HG03045 (cell line): ENCODE measurements around the gene SPON1.
"Not testable (repeated sequence)": the region's sequence is repeated elsewhere in the genome, so short reads cannot be mapped to it uniquely, and the experiment has no call there.

Source experiments
- ATAC-seq: cut with Tn5 transposase; IDR thresholded peaks from one replicate; pipeline ENCODE4 v1.9.1; 2021; ENCODE audit warnings: mild to moderate bottlenecking, moderate library complexity; ENCODE audit not compliant: unreplicated experiment

Gene SPON1

DNA sequence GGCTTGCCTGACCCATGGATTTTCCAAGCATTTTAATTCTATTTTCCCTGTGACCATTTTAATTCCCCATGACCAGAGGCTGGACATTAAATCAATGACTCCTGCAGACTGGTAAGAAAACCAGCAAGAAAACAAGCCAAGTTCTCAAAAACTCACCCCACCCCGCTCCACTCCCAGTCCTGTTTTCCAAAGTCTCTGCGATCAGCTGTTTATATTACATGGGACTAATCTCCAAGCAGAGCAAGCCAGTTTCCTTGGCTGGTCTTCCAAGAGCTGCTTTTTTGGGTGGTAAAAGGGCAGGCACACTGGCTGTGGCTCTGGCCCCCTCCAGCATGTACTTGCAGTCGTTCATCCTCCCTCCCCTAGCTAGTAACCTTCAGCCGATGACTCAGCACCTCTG, 298.5 kb downstream of the SPON1 start:
- no peak for ATAC-seq

DNA sequence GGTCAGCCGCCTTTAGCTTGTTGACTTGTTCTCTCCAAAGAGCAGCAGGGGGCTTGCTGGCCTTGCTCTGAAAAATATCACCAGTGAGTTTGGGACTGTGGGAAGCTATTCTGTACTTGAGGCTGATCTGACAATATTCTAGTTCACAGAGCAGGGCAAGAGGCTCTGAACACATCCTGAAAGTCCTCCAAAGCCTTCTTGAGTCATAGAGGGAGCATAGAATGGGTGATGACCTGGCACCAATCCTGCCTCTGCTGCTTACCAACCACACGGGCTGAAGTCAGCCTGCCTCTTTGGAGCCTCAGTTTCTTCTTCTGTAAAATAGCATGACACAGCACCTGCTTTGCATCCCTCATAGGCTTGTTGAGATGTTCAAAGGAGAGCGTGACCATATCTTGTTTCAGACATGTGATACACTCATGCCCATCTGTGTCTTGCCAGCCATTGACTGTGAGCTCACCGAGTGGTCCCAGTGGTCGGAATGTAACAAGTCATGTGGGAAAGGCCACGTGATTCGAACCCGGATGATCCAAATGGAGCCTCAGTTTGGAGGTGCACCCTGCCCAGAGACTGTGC, 299.8 kb downstream of the SPON1 start:
- ATAC-seq: no peak

DNA sequence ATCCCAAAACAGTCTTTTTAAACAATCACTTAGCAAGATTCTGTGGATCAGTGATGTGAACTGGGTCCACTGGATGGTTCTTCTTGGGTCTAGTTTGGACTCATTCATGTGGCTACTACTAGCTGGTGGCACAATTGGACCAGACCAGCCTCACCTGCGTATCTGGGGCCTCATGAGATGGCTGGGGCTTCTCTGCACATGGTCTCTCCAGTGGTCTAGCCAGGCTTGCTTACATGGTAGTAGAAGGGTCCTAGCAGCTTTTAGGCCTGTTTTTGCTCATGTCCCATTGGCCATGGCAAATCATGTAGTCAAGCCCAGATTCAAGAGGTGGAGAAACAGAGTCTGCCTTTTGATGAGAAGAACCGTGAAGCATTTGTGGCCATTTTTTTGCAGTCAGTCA, 302.4 kb downstream of the SPON1 start:
- no peak for ATAC-seq

DNA sequence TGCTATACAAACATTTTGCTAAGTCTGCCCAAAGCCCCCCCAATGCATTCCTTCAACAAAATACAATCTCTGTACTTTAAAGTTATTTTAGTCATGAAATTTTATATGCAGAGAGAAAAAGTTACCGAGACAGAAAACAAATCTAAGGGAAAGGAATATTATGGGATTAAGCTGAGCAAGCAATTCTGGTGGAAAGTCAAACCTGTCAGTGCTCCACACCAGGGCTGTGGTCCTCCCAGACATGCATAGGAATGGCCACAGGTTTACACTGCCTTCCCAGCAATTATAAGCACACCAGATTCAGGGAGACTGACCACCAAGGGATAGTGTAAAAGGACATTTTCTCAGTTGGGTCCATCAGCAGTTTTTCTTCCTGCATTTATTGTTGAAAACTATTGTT, 304.1 kb downstream of the SPON1 start:
- no peak for ATAC-seq

DNA sequence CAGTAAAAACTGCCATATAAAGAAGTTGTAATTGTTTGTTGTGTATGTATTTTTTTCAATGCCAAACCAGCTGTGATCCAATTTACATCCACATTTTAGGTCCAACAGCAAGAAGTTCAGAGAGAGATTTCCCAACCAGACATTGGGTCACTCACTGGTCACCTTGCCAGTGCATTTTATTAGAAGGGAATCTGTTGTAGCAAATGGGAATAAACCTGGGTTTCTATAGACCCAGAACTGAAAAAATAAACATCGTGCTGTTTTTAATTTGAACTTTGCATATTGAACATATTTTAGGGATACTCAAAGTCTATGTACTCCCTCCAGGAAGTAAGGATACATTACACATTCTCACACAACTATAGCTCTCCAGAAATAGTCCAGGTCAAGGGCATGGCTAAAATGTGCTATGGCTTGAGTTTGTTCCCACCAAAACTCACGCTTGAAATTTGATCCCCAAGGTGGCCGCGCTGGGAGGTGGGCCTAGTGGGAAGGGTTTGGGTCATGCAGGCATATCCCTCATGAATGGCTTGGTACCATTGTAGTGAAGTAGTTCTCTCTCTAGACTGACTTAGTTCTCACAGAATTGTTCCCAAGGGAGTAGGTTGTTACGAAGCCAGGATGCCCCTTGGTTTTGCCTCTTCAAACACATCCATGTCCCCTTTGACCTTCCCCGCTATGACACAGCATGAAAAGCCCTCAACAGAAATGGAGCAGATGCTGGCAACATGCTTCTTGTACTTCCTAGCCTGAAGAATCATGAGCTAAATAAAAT, 305.5 kb downstream of the SPON1 start:
- ATAC-seq: no peak

DNA sequence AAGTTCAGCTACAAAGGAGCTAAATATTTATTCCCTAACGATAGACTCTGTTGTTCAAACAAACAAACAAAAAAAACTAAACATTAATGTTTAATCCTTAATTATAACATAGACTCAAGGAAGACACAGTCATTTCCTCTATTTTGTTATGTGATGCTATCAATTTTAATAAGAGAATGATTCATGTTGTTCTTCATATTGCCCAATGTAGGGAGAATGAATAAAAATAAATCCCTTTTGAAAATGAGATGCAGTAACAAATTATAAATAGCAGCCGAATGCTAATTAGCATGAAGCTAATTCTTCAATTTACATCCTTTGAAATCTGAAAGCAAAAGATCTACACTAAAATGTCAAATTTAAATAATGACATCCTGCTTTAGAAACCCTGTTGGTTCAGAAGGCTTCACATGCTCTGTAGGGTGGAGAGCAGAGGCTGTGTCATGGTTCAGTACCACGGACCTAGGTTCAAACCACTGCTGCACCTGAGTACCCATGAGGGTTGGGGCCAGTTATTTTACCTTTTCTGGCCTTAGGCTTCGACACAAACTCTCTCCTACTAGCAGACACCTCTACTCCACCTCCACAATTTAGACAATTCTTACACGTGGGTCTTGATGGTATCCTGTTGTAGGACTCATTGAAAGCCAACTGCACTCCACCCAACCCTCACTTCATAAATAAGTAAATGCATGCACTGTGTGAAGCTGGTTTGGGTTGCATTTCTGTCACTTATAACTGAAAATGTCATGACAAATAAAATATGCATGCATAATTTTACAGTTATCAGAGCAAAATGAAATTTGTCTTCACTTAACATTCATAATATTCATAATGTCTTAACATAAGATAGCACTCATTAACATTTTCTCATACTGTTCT, 307.4 kb downstream of the SPON1 start:
- ATAC-seq: no peak

DNA sequence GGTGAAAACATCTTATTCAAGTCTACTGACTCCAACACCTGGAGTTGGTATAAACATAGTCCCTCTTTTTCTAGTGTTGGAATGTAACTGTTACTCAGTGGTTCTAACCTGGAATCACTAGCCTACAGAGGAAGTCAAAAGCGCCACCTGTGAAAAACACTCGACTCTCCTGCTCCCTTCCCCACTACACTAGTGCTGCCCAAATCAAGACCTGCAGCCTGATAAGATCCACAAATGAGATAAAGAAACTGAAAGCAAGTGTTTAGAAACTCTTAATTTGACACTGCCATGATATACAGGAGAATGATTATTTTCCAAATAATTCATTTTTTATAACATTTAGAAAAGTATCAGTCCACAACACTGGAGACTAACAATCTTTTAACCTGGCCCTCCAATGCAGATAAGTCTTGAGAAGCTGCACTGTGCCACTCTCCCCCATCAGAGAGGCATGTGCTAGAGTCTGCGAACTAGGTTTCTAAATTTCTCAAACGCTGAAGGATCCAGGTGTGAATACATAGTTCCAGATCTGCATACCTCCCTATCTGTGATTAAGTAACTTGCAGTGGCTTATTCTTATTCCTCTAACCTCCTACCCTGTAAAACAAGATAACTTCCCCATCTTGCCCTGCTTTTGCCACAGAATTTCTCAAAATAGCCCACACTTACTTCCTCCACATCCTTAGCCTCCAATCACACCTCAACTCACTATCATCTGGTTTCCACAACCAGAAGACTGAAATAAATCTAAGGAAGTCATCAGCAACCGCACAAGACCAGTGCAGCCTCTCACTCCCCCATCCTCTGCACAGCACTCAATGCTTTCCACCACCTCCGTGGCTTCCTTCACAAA, 308.4 kb downstream of the SPON1 start:
- peak; percentile 48 for ATAC-seq

DNA sequence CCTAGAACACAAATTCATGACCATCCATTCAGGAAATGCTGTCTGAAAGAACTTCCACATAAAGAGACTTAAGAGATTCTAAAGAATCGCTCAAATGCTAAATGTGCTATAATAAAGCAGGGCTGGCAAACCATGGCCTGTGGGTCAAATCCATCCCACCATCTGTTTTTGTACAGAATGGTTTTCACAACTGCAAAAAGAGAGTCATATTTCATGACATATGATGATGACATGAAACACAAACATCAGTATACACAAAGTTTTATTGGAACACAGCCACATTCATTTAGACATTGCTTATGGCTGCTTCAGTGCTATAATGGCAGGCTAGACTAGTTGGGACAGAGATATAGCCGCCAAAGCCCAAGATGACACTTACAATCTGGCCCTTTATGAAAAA, 311.4 kb downstream of the SPON1 start:
- ATAC-seq: no peak

DNA sequence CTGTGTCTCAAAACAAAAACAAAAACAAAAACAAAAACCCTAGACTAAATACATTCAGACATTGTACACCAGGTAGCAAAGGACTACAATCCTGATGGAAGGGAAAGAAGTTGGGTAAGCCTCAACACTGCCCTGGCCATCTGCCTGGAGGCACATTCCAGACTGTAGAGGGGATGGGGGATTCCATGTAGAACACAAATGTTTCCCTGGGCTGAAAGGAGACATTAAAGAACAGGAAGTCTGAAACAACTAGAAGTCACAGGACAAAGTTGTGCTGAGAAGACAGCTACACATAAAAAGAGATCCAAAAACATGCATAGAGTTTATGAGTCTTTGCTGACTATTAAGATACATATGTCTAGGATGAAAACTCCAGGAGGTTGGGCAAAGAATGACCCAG, 312.6 kb downstream of the SPON1 start:
- no peak for ATAC-seq

DNA sequence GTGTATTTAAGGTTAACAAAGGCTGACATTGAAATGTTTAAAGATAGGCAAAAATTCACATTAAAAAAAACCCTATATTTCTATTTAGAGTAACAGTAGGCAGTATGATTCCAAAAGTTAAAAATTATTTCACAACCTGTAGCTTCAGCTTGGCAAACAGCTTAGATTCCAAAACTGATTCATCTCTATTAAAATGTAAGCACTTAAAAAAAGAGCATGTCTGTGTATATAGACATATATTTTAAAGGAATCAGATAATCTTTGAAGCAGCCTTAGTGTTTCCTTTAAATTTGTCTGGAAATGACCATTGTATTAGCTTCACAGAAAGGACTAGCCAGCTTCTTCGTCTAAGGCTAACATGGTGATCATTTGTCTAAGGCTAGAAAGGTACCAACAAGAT, 316.3 kb downstream of the SPON1 start:
- not testable (repeated sequence) for ATAC-seq

DNA sequence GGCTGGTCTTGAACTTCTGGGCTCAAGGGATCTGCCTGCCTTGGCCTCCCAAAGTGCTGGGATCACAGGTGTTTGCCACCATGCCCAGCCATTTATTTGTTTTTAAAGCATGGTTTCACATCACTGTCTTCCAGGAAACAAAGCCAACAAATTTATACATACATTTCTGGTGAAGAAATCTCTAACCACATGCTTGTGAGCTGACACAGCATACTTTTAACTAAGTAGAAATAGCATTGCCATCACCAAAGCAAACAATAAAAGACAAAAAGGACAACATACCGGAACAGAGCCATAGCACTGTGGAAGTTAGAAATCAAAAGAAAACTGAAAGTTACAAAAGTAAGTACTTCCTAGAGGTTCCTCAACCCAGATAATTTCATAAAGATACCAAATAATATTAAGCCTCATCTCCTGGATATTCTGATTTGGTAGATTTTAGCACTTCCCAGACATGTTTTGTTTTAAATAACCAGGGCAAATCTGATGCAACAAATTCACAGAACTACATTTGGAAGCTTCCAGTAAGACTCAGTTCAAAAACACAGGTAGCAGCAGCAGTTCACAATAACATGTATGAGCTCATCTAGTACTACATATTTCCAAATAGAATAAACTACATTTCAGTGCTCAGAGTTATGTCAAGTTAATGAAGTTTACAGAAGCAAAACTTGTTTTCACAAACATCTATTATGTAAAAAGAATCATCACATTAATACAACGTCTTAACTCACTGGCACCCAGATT, 325.8 kb downstream of the SPON1 start:
- no peak for ATAC-seq

DNA sequence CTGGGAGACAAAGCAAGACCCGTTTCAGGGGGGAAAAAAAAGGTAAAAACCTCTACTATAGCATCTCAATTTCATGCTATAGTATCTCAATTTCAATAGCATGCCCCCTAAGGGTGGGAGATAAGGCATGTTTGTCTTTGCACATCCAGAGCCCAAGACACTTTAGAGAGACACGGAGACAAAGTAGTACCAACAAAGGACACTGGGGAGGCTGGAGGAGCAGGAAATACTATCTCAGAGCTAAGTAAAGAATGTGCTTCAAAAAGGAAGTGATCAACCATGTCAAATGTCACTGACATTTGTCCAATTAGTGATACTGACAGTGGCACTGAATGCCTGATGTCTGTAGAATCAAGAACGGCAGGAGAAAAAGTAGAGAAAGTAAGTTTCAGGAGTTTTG, 327.9 kb downstream of the SPON1 start:
- ATAC-seq: no peak

DNA sequence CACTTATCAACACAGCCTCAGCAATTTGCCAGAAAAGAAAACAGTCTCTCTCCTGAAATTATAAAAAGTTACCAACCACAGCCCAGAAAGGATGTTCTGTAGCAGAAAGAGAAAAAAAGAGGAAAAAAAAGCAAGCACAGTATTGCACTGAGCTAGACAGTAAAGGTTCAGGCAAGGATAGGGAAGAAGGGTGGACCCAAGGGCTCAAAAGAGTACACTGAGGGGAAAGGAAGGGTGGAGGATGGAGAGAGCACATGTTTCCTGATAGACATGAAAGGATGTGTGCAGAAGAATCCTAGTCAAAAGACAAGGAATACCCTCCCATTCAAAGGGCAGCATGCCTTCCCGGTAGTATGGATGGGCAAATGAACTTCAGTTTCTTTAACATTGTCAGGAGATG, 337.4 kb downstream of the SPON1 start:
- no peak for ATAC-seq

DNA sequence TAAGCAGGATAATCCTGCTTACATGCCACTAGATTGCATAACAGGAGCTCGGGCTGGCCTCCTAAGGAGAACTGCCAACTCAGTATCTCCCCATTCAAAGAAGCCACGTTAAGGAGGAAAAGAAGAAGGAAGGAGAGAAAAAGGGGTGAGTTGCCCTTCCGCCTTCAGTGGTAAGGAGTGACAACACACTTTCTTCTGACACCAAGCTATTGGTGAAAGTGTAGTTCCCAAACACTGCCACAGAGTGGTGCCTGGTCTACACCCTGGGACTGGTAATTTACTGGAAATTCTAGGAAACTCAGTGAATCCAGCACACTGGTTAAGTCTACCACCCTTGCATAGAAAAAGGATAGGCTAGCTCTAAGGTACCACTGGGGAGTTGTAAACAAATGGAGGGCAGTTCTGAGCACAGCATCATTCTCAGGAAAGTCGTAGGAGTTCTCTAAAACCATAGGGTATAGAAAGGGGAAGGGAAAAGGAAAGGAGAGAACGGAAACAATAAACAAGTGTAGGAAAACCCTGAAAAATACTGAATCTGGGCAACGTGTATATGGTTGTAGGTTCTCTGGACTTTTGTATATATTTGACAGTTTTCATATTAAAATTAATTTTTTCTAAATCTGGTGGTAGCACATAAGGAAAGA, 338.3 kb downstream of the SPON1 start:
- ATAC-seq: peak; percentile 68

DNA sequence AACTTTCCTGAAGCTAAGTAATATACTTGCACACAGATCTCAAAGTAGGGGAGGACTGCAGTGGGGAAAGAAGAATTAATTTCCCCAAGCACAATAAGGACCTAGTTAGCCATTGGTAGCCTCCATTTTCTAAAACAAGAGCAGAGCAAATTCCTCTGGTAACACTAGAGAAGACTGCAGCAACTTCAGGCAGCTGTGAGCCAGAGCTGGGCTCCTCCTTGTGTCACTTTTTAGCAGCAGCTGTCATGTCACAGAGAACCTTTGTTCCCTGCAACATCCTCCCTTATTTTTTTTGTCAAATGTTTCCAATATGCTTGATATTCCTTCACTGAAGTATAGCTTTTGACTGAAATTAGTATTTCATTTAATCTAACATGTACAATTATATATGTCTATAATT, 342.1 kb downstream of the SPON1 start:
- no peak for ATAC-seq

DNA sequence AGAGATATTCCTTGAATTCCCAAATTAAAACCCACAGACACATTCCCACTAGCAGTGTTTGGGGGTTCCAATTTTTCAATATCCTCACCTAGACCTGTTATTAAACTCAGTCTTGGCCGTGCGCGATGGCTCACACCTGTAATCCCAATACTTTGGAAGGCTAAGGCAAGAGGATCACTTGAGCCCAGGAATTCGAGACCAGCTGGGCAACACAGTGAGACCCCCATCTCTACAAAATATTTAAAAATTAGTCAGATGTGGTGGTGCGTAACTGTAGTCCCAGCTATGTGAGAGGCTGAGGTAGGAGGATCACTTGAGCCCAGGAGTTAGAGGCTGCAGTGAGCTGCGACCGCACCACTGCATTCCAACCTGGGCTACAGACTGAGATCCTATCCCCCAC, 343.1 kb downstream of the SPON1 start:
- ATAC-seq: no peak

DNA sequence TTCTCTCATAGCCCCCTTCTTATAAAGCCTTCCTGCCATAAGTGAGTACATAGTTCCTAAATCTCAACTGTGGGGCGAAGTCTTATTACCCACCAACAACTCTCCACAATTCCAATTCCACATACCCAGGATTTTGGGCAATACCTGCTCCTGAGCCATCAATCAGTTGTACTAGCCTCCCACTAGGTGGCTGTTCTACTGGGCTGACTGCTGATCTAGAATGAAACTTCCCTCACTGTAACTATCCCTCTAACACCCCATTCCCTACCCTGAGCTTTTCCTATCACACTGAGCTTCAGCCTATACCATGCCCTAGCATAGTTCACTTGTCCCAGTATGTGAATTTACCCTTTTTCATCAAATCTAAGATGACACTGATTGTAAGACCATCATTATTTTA, 344.0 kb downstream of the SPON1 start:
- ATAC-seq: no peak

DNA sequence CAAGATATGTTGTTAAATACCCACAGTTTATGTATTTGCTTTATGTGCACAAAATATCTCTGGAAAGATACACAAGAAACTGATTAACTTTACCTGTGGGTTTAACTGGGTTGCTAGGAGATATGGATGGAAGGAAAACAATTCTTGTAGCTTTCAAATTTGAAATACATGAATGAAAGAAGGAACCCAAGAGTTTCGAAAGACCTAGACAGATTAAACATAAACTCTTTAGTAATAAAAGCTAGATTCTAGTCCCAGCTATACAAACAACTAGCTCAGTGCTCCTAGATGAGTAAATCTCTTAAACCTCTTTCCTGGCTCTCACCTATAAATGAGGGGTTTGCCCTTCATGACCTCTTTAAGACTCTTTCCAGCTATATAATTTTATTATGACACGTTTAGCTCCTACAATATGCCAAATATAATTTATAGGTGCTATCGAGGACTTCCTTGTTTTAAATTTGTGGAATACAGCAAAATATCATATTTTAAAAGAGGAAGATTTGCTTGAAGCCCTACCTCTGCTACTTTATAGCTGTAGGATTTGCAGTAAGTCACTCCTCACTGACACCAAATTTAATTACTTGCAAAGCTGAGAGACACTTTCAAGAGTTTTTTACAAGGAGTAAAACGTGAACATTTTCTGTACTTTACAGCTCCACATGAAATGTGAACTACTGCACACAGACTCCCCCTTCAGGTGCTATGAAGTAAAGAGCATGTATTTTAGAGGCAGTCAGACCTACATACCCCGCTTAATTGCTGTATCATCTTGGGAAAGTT, 345.8 kb downstream of the SPON1 start:
- ATAC-seq: no peak

DNA sequence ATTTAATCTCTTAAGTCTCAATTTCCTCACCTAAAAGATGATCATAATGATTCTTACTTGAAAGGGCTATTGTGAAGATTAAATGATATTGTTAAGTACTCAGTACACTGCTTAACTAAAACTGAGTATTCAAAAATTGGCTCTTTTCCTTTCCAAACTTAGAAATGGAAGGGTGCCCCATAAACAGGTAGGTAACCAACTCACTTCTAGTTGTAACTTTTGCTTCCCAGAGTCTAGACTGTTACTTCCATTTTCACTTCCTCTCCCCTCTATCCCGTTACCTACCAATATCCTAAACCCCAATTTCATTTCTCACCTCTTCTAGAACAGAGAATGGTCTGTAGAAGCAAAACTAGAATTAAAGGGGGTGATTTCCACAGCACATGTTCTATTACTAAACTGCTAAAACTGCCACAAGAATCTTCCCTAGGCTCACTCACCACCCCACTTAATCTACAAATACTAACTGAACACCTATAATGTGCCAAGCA, 346.4 kb downstream of the SPON1 start:
- ATAC-seq: peak; percentile 35
